Thoracic aorta endothelial cell (primary cell): ENCODE measurements around the gene FMO3. TPM values are rescaled to one million over a fixed set of nuclear protein-coding genes. Genes with fewer than 3 reads are reported as not detected.

ENCODE experiments used
- small RNA-seq: library from RNA; depleted of rRNA; stranded (forward); fragments of <200 nt; gene quantifications from one replicate; pipeline ENCODE3, GENCODE V24; 2012
- total RNA-seq: library from RNA; depleted of rRNA; stranded (reverse); fragments of >200 nt; gene quantifications from 2 replicates; pipeline ENCODE4 v1.2.3, GENCODE V29; 2012

Gene FMO3
- not detected in 2 replicates for total RNA-seq

DNA sequence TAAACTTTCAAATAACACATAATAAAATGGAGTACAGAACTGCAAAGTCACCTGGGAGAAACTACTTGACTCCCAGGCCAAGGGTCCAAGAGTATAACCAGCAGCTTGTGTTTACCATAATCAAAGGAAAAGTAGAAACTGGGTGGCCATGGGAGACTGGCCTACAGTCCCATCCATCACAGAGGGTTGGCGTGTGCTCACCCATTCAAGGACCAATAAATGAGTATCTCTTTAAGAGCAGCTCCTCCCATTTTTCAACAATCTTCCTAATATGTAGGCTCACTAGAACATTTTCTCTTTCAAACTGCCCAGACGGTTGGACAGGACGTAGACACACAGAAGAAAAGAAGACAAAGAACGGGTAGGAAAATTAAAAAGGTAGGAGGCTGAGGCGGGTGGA lies at the start of gene FMO3:
Gene FMO3, plus strand, starts transcription at position 302 of the 400 bp plus-strand sequence. CDS start 1,754 bp downstream, outside the sequence.

Small RNA genes within 50 kb of the gene (small RNA-seq; reads per million reads assigned to genes)
- not detected for gene MIR1295A

Other genes starting within 250 kb of the FMO3 start
- gene MROH9, start 155.4 kb upstream of the FMO3 start, total RNA-seq = not detected in 2 replicates
- gene FMO2, start 94.4 kb downstream of the FMO3 start, total RNA-seq = not detected in 2 replicates
- gene FMO1, start 157.6 kb downstream of the FMO3 start, total RNA-seq = not detected in 2 replicates
- 0.65 and 0.80 TPM in 2 replicates for gene FMO4, start 223.3 kb downstream of the FMO3 start, total RNA-seq